ENCODE results near the gene CELF5.

DNA sequence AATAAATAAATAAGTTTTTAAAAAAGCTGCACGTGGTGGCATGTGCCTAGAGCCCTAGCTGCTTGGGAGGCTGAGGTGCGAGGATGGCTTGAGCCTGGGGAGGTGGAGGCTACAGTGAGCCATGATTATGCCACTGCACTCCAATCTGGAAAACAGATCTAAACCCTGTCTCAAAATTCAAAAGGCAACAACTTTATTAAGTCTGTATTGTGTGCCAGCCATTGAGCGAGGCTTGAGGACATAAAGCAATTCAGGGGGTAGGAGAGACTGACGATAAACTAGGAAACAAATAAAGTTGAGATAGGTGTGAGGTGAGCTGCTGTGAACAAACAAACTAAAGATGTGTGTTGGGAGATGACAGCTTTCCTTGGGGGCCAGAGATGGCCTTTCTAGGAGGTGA lies 8.7 kb downstream of the CELF5 start:
- TF ChIP-seq, protein P1, sequence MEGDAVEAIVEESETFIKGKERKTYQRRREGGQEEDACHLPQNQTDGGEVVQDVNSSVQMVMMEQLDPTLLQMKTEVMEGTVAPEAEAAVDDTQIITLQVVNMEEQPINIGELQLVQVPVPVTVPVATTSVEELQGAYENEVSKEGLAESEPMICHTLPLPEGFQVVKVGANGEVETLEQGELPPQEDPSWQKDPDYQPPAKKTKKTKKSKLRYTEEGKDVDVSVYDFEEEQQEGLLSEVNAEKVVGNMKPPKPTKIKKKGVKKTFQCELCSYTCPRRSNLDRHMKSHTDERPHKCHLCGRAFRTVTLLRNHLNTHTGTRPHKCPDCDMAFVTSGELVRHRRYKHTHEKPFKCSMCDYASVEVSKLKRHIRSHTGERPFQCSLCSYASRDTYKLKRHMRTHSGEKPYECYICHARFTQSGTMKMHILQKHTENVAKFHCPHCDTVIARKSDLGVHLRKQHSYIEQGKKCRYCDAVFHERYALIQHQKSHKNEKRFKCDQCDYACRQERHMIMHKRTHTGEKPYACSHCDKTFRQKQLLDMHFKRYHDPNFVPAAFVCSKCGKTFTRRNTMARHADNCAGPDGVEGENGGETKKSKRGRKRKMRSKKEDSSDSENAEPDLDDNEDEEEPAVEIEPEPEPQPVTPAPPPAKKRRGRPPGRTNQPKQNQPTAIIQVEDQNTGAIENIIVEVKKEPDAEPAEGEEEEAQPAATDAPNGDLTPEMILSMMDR (IDR thresholded peaks at IDR 0.05 in 4 of 5, conservative IDR thresholded peaks at IDR 0.05 in 1 of 5): no peak
- TF ChIP-seq POLR2A (IDR thresholded peaks at IDR 0.05): no peak

All from gastrocnemius medialis (tissue), 4 donors.